Liver (tissue), 9 donors: ENCODE measurements around the gene NSD1. TPM values are rescaled to one million over a fixed set of nuclear protein-coding genes. Genes with fewer than 3 reads are reported as not detected.

Source experiments
- DNase-seq: peaks from one replicate; pipeline ENCODE4 v3.0.0-alpha.2; 2017; ENCODE audit warnings: low spot score
- H3K27ac ChIP-seq, 2 donors: one replicate each; pipeline ENCODE4 v1.7.0; 2013; ENCODE audit warnings: inconsistent platforms in 2 of 2, low read length in 2 of 2, control low read depth in 1 of 2, low read depth in 1 of 2, mild to moderate bottlenecking in 1 of 2
- H3K27me3 ChIP-seq, 4 donors: one replicate each; pipeline versions ENCODE4 v1.6.1 to v1.7.0; 2013; ENCODE audit warnings: low read length in 3 of 4, inconsistent platforms in 1 of 4, mild to moderate bottlenecking in 1 of 4, moderate library complexity in 1 of 4; ENCODE audit not compliant: control insufficient read depth in 4 of 4, insufficient read depth in 4 of 4
- H3K36me3 ChIP-seq, 4 donors: one replicate each; pipeline versions ENCODE4 v1.6.1 to v1.7.0; 2013; ENCODE audit warnings: low read length in 3 of 4, mild to moderate bottlenecking in 3 of 4, low read depth in 1 of 4, moderate library complexity in 1 of 4; ENCODE audit not compliant: control insufficient read depth in 4 of 4, insufficient read depth in 3 of 4
- H3K4me1 ChIP-seq, 4 donors: one replicate each; pipeline versions ENCODE4 v1.6.1 to v1.7.0; 2013; ENCODE audit warnings: low read length in 3 of 4, mild to moderate bottlenecking in 3 of 4, moderate library complexity in 1 of 4; ENCODE audit not compliant: control insufficient read depth in 4 of 4, insufficient read depth in 4 of 4
- H3K4me3 ChIP-seq, 3 donors: one replicate each; pipeline versions ENCODE4 v1.6.1 to v1.7.0; 2013; ENCODE audit warnings: low read length in 3 of 3, control low read depth in 1 of 3, low read depth in 1 of 3, mild to moderate bottlenecking in 1 of 3
- H3K9ac ChIP-seq, 2 donors: one replicate each; pipeline ENCODE4 v1.7.0; 2013; ENCODE audit warnings: low read length in 2 of 2, mild to moderate bottlenecking in 2 of 2, moderate library complexity in 2 of 2, control low read depth in 1 of 2, low read depth in 1 of 2
- H3K9me3 ChIP-seq, 4 donors: one replicate each; pipeline versions ENCODE4 v1.6.1 to v1.7.0; 2013; ENCODE audit warnings: low read length in 3 of 4; ENCODE audit not compliant: control insufficient read depth in 4 of 4
- CTCF ChIP-seq: fragments of 150-350 bp; IDR thresholded peaks from 2 replicates; pipeline ENCODE4 v1.5.1; 2017; ENCODE audit warnings: improper control_type of control experiment, low read depth, low read length; ENCODE audit not compliant: missing input control
- EGR1 ChIP-seq, 2 donors: IDR thresholded peaks; 2 replicates each; pipeline ENCODE4 v1.6.1; 2016 to 2018; ENCODE audit warnings: antibody characterized with exemption in 2 of 2, low read depth in 2 of 2
- FOXA1 ChIP-seq: IDR thresholded peaks from 2 replicates; pipeline ENCODE4 v1.6.1; 2016; ENCODE audit warnings: antibody characterized with exemption
- FOXA2 ChIP-seq: IDR thresholded peaks from 2 replicates; pipeline ENCODE4 v1.6.1; 2016; ENCODE audit warnings: antibody characterized with exemption
- GABPA ChIP-seq, 2 donors: IDR thresholded peaks in 1 of 2; conservative IDR thresholded peaks in 1 of 2; 2 replicates each; pipeline ENCODE4 v1.6.1; 2016; ENCODE audit warnings: antibody characterized with exemption in 2 of 2, mild to moderate bottlenecking in 1 of 2, moderate library complexity in 1 of 2
- HNF4A ChIP-seq, 2 donors: conservative IDR thresholded peaks; 2 replicates each; pipeline ENCODE4 v1.6.1; 2016; ENCODE audit warnings: antibody characterized with exemption in 2 of 2, mild to moderate bottlenecking in 2 of 2
- HNF4G ChIP-seq: IDR thresholded peaks from 2 replicates; pipeline ENCODE4 v1.6.1; 2016; ENCODE audit warnings: antibody characterized with exemption
- JUND ChIP-seq, 2 donors: IDR thresholded peaks; 2 replicates each; pipeline ENCODE4 v1.6.1; 2016; ENCODE audit warnings: antibody characterized with exemption in 2 of 2
- NR2F2 ChIP-seq: IDR thresholded peaks from 2 replicates; pipeline ENCODE4 v1.6.1; 2016; ENCODE audit warnings: antibody characterized with exemption
- RAD21 ChIP-seq, 2 donors: IDR thresholded peaks; 2 replicates each; pipeline ENCODE4 v1.6.1; 2016; ENCODE audit warnings: antibody characterized with exemption in 2 of 2, mild to moderate bottlenecking in 2 of 2
- REST ChIP-seq: IDR thresholded peaks from 2 replicates; pipeline ENCODE4 v1.6.1; 2016; ENCODE audit warnings: antibody characterized with exemption, mild to moderate bottlenecking
- RXRA ChIP-seq, 2 donors: IDR thresholded peaks; 2 replicates each; pipeline ENCODE4 v1.6.1; 2017 to 2018; ENCODE audit warnings: antibody characterized with exemption in 2 of 2, mild to moderate bottlenecking in 1 of 2
- SP1 ChIP-seq: IDR thresholded peaks from 2 replicates; pipeline ENCODE4 v1.6.1; 2018; ENCODE audit warnings: antibody characterized with exemption, mild to moderate bottlenecking
- TAF1 ChIP-seq: conservative IDR thresholded peaks from 2 replicates; pipeline ENCODE4 v1.6.1; 2016; ENCODE audit warnings: antibody characterized with exemption, mild to moderate bottlenecking
- YY1 ChIP-seq: IDR thresholded peaks from 2 replicates; pipeline ENCODE4 v1.6.1; 2016; ENCODE audit warnings: antibody characterized with exemption, mild to moderate bottlenecking
- ZBTB33 ChIP-seq: IDR thresholded peaks from 2 replicates; pipeline ENCODE4 v1.6.1; 2016; ENCODE audit warnings: antibody characterized with exemption
- WGBS: extraction: QIAGEN DNeasy Blood & Tissue Kit; methylation state at CpG from one replicate; pipeline ENCODE4 v1.1.7; 2013; 5-methylcytosine and 5-hydroxymethylcytosine counted together
- polyA plus RNA-seq, 2 donors: library from polyadenylated mRNA; stranded (reverse) in 1 of 2; unstranded in 1 of 2; fragments of 200-250 nt in 1 of 2; fragments of >200 nt in 1 of 2; fragmentation: Nextera tagmentation in 1 of 2; extraction: Ambion mirVana in 1 of 2; gene quantifications; one replicate each; pipeline versions ENCODE4 v1.2.1 to v1.2.3, GENCODE V29; 2013 to 2015
- total RNA-seq, 2 donors: library from RNA; depleted of rRNA; stranded (reverse); fragments of >200 nt; gene quantifications; one replicate each; pipeline ENCODE4 v1.2.3, GENCODE V29; 2014
- TF ChIP-seq, protein P1 (sequence below): IDR thresholded peaks from 2 replicates; pipeline ENCODE4 v1.6.1; 2016; ENCODE audit warnings: antibody characterized with exemption
- TF ChIP-seq, protein P2 (sequence below): IDR thresholded peaks from 2 replicates; pipeline ENCODE4 v1.6.1; 2016; ENCODE audit warnings: antibody characterized with exemption
- donor health status: healthy.
- donor health status: healthy.
- donor health status: healthy.
- donor health status: healthy.
- donor health status: healthy.

The NSD1 gene
- total and polyA plus RNA-seq, 4 donors, result 5.3 to 34.1 (median 19.3) TPM

- no peak overlapping the region for H3K9ac ChIP-seq
- TF ChIP-seq HNF4G (no peak), HNF4A (conservative IDR thresholded peaks at IDR 0.05) (no peak), SP1 (no peak), FOXA1 (no peak), NR2F2 (no peak), FOXA2 (no peak), CTCF (no peak), YY1 (no peak), ZBTB33 (no peak), RAD21 (IDR thresholded peaks at IDR 0.05) (no peak), TAF1 (no peak), GABPA (IDR thresholded peaks at IDR 0.05 in 1 of 2, conservative IDR thresholded peaks at IDR 0.05 in 1 of 2) (no peak), RXRA (IDR thresholded peaks at IDR 0.05) (no peak)
- TF ChIP-seq, protein P1, sequence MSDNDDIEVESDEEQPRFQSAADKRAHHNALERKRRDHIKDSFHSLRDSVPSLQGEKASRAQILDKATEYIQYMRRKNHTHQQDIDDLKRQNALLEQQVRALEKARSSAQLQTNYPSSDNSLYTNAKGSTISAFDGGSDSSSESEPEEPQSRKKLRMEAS, result no peak
- TF ChIP-seq, protein P2, sequence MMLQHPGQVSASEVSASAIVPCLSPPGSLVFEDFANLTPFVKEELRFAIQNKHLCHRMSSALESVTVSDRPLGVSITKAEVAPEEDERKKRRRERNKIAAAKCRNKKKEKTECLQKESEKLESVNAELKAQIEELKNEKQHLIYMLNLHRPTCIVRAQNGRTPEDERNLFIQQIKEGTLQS, result no peak
- H3K36me3 ChIP-seq, result peaks cover 3 to 16% (median 10%) of the 10 kb centered on the region in 4 donors
- WGBS, result 88% methylated on average over 1 of the region's 1 CpG
- H3K27ac ChIP-seq, result no peak overlapping the region
- DNase-seq, result no peak
- H3K4me3 ChIP-seq, result no peak overlapping the region
- no peaks in the 10 kb centered on the region for H3K27me3 ChIP-seq
- no peaks in the 10 kb centered on the region for H3K9me3 ChIP-seq
- H3K4me1 ChIP-seq, result no peaks in the 10 kb centered on the region
Observed at GRCh38 chr5:177232761-177233160, 99.2 kb downstream of the NSD1 start.

- Histone ChIP-seq H3K27me3 (no peaks in the 10 kb centered on the region), H3K4me1 (no peaks in the 10 kb centered on the region), H3K9me3 (no peaks in the 10 kb centered on the region), H3K9ac (no peak overlapping the region), H3K4me3 (no peak overlapping the region), H3K36me3 (peaks cover 3 to 17% (median 13%) of the 10 kb centered on the region in 4 donors), H3K27ac (no peak overlapping the region)
- WGBS, result 93% methylated on average over 4 of the region's 4 CpGs
- DNase-seq, result no peak
- TF ChIP-seq FOXA1 (no peak), TAF1 (no peak), FOXA2 (no peak), REST (no peak), RAD21 (IDR thresholded peaks at IDR 0.05) (no peak), CTCF (no peak), HNF4A (conservative IDR thresholded peaks at IDR 0.05) (no peak), RXRA (IDR thresholded peaks at IDR 0.05) (no peak), NR2F2 (no peak), HNF4G (no peak), JUND (IDR thresholded peaks at IDR 0.05) (no peak), EGR1 (IDR thresholded peaks at IDR 0.05; ENCODE audit: low read depth in 2 of 2) (no peak), GABPA (IDR thresholded peaks at IDR 0.05 in 1 of 2, conservative IDR thresholded peaks at IDR 0.05 in 1 of 2) (no peak)
- TF ChIP-seq, protein P2, result no peak
- TF ChIP-seq, protein P1, result no peak
Observed at GRCh38 chr5:177233206-177233605, 99.6 kb downstream of the NSD1 start.
